Measurements from ENCODE around the gene SLC6A9.

SLC6A9 gene

GRCh38 chr1:44048532-44049215, 17.4 kb upstream of the SLC6A9 start:
- DNase-seq (ENCODE audit: low read depth in 2 of 3, low spot score in 1 of 3): no peak

- no peak for DNase-seq (ENCODE audit: low read depth in 2 of 3, low spot score in 1 of 3)
These were observed 15.9 kb upstream of the SLC6A9 start for GRCh38 chr1:44047131-44047530.

- no peak for DNase-seq (ENCODE audit: low read depth in 2 of 3, low spot score in 1 of 3)
These were observed 13.8 kb upstream of the SLC6A9 start for GRCh38 chr1:44045064-44045463.

- DNase-seq (ENCODE audit: low read depth in 2 of 3, low spot score in 1 of 3): no peak
These were observed 13.0 kb upstream of the SLC6A9 start for GRCh38 chr1:44044071-44044801.

GRCh38 chr1:44043176-44044070, 12.2 kb upstream of the SLC6A9 start:
- DNase-seq (ENCODE audit: low read depth in 2 of 3, low spot score in 1 of 3): no peak

- no peak for DNase-seq (ENCODE audit: low read depth in 2 of 3, low spot score in 1 of 3)
These were observed 9.6 kb upstream of the SLC6A9 start for GRCh38 chr1:44040846-44041245.

GRCh38 chr1:44040418-44040817, 9.2 kb upstream of the SLC6A9 start:
- DNase-seq (ENCODE audit: low read depth in 2 of 3, low spot score in 1 of 3): no peak

- no peak for DNase-seq (ENCODE audit: low read depth in 2 of 3, low spot score in 1 of 3)
These were observed 7.8 kb upstream of the SLC6A9 start for GRCh38 chr1:44038876-44039657.

- no peak for DNase-seq (ENCODE audit: low read depth in 2 of 3, low spot score in 1 of 3)
These were observed 5.9 kb upstream of the SLC6A9 start for GRCh38 chr1:44037154-44037553.

GRCh38 chr1:44036409-44037139, 5.3 kb upstream of the SLC6A9 start:
- DNase-seq (ENCODE audit: low read depth in 2 of 3, low spot score in 1 of 3): peak; percentile 51 to 68 (median 52)

GRCh38 chr1:44035726-44036408, 4.6 kb upstream of the SLC6A9 start:
- no peak for DNase-seq (ENCODE audit: low read depth in 2 of 3, low spot score in 1 of 3)

- DNase-seq (ENCODE audit: low read depth in 2 of 3, low spot score in 1 of 3): no peak
These were observed 3.9 kb upstream of the SLC6A9 start for GRCh38 chr1:44034976-44035716.

- no peak for DNase-seq (ENCODE audit: low read depth in 2 of 3, low spot score in 1 of 3)
These were observed 3.2 kb upstream of the SLC6A9 start for GRCh38 chr1:44034423-44034822.

GRCh38 chr1:44033756-44034155, 2.5 kb upstream of the SLC6A9 start:
- no peak for DNase-seq (ENCODE audit: low read depth in 2 of 3, low spot score in 1 of 3)

- no peak for DNase-seq (ENCODE audit: low read depth in 2 of 3, low spot score in 1 of 3)
These were observed 1.8 kb upstream of the SLC6A9 start for GRCh38 chr1:44033041-44033575.

- DNase-seq (ENCODE audit: low read depth in 2 of 3, low spot score in 1 of 3): no peak
These were observed 1.0 kb upstream of the SLC6A9 start for GRCh38 chr1:44032170-44032790.

- peak; percentile 15 to 34 (median 17) for DNase-seq (ENCODE audit: low read depth in 2 of 3, low spot score in 1 of 3)
These were observed 534 bp downstream of the SLC6A9 start for GRCh38 chr1:44030605-44031251.

Data from stimulated activated CD4-positive, alpha-beta T cell treated with anti-CD3 and anti-CD28 coated beads, Interleukin-12 subunit alpha, Interleukin-12 subunit beta, amount 100 ng/mL, for 48 hours (primary cell).